HK-2 (cell line): Measurements from ENCODE around the gene CITED4.

Experiments used
- DNase-seq: peaks from one replicate; pipeline ENCODE4 v3.0.0-alpha.2; 2018; ENCODE audit not compliant: unreplicated experiment

The CITED4 gene

DNA sequence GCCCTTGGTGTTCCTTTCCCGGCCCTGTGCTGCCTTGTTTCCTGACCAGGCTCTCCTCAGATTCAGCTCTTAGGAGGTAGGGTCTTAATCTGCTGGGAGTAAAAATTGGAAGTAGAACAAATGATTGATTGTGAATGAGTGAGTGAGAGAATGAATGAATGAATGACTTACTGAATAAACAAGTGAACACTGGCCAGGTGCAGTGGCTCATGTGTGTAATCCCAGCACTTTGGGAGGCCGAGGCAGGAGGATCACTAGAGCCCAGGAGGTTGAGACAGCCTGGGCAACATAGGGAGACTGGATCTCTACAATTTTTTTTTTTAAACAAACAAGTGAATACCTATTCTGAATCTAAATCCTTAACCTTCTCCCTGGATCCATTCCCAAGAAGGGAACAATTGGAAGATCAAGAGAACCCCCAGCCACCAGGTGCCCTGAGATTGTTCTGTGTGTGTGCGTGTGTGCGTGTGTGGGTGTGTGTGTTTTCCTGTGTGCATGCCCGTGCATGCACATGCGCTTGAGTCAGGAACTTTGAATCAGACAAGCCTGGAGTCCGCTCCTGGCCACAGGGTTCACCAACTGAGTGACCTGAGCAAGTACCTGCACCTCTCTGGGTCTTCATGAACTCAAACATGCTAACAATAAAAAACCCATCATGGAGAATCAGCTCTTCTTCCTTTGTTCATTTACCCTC is 24.3 kb upstream of the CITED4 start:
- no peak for DNase-seq

DNA sequence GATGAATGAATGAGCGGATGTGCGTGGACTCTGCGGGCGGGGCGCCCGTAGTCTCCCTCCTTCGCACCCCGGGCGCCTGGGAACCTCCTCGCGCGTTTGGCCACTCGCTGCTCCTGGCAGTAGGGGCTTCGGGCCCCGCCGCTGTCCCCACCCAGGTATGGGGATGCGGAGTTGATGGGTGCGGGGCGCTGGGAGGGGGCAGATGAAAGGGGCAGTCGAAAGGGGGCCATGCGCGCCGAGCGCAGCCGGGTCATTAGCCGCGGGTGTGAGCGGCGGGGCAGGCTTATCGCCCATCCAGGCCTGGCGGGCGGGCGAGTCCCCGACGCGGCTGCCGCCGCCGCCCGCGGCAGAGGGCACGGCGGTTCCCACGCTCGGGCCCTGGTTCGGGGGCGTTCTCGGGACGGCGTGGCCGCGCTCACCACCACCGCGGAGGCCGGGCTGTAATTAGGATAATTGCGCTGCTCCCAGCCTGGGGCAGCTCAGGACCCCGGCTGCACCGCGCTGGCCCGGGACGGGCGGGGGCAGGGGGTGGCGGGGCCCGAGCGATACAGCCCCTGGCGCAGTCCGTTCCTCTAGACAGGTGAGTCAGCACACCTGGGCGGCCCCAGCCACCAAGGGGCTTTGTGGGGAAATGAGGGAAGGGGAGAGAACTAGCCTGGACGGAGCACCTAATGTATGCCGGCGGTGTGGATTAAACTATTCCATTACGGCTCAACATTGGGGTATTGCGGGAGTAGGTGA is 22.1 kb upstream of the CITED4 start:
- no peak for DNase-seq

GRCh38 chr1:40880813-40881549 is 18.8 kb upstream of the CITED4 start:
- DNase-seq, result no peak

DNA sequence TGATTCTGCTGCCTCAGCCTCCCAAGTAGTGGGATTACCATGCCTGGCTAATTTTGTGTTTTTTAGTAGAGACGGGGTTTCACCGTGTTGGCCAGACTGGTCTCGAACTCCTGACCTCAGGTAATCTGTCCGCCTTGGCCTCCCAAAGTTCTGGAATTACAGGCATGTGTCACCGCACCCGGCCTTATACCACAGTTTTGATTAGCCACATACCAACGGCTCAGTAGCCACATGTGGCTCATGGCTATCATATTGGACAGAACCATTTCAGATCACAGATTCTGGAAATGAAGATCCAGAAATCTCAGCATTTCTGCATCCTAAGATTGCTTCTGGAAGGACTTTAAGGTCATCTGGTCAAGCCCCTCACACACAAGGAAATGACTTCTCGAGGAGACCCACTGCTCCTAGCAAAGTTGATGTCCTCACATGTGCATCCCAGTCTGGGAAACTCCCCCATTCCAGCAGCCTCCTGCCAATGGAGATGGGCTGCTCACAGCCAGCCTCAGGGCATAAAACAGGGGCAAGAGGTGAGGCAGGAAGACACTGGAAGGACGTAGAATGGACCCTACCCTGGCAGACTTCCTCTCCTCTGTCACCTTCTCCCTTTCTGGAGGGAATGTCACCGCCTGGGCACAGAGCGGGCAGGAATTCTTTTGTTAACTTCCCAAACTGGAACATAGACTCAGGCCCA is 17.5 kb upstream of the CITED4 start:
- no peak for DNase-seq

DNA sequence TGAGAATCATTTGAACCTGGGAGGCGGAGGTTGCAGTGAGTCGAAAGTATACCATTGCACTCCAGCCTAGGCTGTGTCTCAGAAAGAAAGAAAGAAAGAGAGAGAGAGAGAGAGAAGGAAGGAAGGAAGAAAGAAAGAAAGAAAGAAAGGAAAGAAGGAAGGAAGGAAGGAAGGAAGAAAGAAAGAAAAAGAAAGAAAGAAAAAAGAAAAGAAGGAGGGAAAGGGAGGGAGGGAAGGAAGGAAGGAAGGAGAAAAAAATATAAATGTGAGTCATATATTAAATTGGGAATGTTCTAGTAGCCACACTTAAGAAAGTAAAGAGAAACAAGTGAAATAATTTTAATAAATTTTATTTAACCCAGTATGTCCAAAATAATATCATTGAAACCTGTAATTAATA is 16.7 kb upstream of the CITED4 start:
- DNase-seq, result no peak

DNA sequence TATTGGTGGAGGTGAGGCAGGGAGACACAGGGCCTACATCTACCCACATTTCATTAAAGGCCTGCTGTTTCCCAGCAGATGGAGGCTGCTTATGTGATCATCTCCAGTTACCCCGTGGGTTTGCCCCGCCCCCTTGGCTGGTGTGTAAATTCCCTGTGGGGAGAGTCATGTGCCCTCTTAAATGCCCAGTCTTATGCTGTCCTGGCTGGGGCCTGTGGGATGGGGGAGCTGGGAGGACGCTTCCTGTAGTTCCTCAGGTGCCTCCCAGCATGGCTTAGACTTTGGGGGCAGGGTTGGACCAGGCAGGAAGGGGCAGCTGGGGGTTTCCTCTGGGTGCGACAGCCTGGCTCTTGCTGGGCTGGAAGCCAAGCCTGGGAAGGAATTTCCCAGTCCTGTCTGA is 15.5 kb upstream of the CITED4 start:
- DNase-seq, result peak; percentile 95

- no peak for DNase-seq
These were observed 14.7 kb upstream of the CITED4 start for GRCh38 chr1:40876891-40877290.

DNA sequence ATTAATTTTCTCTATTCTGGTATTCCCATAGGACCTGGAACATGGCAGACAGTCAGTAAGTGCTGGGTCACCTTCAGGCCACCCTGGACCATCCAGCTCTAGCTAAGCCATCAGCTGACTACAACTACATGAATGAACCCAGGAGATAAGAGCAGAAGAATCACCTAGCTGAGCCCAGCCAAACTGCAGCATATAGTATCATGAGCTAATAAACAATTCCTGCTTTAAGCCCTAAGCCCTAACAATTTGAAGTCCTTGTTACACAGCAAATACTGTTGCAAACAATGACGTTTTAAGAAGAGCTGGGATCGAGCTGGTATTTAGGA is 14.2 kb upstream of the CITED4 start:
- DNase-seq, result no peak

DNA sequence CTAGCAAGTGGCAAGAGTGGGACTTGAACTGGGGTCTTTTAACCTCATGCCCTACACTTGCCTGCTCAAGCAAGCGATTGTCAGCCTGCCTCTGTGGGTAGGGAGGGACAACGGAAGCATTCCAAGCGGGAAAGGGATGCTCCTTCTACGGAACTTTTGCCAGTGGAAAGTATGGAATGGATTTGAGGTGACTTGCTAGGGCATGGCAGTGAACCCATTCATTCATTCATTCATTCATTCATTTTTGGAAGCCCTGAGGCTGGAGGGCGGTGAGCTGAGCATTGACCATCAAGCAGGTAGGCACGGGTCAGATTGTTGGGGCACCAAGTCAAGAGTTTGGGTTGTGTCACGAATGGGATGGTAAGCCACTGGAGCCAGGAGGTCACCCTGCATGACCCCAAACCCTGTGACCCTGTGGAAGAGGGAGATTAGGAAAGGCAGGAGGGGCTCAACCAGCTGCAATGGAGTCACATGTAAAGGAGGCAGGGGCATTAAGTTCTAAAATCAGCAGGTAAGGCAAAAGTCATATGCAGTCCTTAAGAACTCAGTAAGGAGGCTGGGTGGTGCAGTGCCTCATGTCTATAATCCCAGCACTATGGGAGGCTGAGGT is 11.8 kb upstream of the CITED4 start:
- no peak for DNase-seq

DNA sequence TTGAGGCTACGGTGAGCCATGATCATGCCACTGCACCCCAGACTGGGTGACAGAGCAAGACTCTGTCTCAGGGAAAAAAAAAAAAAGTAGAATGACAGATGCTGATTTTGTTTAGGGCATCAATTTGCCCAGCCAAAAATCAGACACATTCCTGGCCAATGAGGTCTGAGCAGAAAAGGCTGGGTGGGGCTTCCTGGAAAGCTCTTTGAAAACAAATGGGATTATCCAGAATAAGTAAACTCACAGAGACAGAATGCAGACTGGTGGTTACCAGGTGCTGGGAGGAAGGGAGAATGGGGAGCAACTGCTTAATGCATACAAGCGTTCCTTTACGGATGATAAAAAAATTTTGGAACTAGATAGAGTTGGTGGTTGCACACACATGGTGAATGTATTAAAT is 10.1 kb upstream of the CITED4 start:
- DNase-seq, result no peak

DNA sequence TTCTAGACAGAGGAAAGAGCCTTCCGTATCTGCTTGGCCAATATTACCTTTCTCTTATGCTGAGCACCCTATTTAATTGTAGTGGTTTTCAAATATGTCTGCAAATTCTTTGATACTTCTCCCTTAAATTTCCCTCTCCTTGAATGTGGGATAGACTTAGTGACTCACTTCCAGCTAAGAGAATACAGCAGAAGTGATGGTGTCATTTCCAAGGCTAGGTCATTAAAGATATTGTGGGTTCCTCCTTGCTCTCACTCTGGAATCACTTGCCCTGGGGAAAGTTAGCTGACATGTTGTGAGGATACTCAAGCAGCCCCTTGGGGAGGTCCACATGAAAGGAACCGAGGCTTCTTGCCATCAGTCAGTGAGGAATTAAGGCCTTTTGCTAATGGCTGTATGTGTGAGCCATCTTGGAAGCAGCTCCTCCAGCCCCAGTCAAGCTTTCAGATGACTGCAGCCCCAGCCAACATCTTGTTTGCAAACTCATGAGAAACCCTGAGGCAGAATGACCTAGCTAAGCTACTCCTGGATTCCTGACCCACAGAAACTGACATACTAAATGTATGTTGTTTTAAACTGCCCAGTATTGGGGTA is 8.1 kb upstream of the CITED4 start:
- no peak for DNase-seq

DNA sequence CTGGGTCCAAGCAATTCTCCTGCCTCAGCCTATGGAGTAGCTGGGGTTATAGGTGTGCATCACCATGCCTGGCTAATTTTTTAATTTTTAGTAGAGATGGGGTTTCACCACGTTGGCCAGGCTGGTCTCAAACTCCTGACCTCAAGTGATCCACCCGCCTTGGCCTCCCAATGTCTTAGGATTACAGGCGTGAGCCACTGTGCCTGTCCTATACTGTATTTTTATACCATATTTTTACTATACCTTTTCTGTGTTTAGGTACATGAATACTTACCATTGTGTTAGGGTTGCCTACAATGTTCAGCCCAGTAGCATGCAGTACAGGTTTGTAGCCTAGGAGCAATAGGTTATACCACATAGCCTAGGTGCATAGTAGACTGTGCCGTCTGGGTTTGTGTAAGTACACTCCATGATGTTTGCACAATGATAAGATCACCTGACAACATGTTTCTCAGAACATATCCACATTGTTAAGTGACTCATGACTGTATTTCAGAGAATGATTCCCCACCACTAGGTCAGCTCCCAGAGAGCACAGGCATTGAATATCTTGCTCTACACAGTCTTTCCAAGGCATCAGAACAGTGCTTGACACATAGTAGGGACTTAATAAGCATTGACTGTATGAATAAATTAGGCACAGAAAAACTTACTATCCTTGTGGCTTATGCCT is 6.0 kb upstream of the CITED4 start:
- no peak for DNase-seq

GRCh38 chr1:40861224-40862003 is 749 bp downstream of the CITED4 start:
- DNase-seq, result peak; percentile 43

- no peak for DNase-seq
These were observed 1.4 kb downstream of the CITED4 start for GRCh38 chr1:40860706-40861223.

DNA sequence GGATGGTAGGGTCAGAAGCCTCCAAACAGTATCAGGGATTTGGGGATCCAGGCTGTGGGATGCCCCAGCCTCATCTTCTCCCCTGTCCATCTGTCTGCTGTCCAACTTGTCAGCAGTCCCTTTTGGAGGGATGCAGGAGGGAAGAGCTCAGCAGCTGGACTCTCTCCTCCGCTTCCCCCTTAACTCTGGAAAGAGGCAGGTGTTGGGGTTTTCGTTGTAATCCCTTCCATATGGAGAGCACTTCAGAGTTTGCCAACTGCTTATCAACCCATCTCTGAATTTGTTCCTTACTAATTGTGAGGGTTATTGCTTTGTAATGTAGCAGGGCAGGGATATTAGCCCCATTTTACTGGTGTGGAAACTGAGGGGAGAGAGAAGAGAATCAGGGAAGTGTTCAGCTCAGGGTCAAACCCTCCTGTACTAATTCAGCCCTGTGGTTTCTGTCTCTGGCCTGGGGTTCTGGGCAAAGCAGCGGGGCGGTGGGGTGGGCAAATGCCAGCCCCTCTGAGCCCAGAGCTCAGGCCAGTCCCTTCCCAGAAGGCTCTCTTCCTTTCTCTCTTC is 3.2 kb downstream of the CITED4 start:
- no peak for DNase-seq

DNA sequence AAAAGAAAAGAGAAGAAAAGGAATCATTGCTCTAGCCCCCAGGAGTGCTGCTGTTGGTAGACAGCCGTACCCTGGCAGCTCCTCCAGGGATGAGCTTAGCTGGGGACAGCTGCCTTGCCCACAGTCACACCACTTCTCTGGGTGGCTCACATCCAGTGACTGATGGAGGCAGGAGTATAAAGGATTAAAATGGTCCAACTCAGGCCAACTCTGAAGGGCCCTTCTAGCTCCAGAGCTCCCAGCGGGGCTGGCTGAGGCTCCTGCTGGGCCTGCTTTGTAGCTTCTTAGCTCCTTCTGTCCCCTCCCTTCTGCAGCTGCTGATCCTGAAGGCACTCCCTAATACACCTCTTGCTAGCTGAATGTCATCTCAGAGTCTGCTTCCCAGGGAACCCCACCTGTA is 4.4 kb downstream of the CITED4 start:
- DNase-seq, result no peak

DNA sequence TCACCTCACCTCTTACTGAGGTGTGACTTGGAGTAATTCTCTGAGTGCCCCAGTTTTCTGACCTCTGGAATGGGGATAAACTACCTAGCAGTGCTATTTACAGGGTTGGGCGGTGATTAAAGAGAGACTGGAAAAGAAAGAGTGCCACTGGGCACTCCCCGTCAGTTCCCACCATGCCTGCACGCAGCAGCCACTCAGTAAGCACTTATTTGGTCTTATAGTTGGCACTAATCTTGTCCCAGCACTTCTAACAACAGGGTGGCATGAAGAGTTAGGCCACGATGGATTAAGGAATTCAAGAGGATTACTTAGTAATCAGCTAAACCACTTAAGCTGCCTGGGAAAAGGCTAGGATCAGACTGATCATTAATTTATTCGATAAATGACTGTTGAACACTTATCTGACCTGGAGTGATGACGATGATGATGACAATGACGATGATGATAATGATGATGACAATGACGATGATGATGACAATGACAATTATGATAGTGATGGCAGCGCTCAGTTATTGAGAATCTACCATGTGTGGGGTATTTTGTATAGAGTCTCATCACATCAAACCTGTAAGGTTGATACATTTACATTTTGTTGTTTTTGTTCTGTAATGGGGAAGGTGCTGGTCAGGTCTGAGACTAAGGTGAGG is 5.4 kb downstream of the CITED4 start:
- DNase-seq, result no peak

DNA sequence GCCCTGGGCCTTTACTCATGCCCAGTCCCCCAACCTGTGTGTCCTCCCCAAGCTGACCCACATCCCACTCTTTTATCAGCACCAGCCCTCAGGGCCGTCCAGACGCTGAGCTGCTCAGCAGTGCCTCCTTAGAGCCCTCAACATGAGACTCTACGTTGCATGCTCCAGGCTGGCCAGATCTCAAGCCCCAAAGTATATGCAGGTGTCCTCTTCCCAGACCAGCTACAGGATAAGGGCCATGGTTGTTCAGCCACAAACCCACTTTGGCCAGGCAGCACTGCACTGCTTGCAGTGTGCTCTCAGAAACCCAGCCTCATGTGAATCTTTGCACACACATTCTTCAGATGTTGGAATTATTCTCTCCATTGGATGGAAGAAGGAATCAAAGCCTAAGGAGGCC is 6.0 kb downstream of the CITED4 start:
- DNase-seq, result no peak

DNA sequence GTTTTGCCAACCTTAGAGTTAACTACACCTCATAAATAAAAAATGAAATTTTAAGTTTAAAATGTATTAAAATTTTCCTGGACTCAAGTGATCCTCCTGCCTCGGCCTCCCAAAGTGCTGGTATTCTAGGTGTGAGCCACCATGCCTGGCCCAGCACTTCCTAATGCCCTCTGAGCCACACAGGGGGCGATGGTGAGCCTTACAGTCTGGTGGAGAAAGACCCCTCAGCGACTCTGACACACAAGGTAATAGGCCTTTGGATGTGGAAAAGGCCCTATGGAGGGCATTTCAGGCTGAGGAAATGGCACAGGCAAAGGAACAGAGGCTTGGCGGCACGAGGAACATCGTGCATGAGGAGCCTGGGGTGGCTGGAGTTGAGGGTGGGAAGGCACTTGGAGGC is 6.7 kb downstream of the CITED4 start:
- DNase-seq, result no peak
